Activated naive CD4-positive, alpha-beta T cell (primary cell): ENCODE data around the gene ZNF691.
"Not testable (repeated sequence)": the region's sequence is repeated elsewhere in the genome, so short reads cannot be mapped to it uniquely, and the experiment has no call there.

Experiments used
- DNase-seq, 4 experiments: peaks; one replicate each; lab custom pipeline; 2025; lab: John Stamatoyannopoulos, UW

Gene ZNF691, protein sequence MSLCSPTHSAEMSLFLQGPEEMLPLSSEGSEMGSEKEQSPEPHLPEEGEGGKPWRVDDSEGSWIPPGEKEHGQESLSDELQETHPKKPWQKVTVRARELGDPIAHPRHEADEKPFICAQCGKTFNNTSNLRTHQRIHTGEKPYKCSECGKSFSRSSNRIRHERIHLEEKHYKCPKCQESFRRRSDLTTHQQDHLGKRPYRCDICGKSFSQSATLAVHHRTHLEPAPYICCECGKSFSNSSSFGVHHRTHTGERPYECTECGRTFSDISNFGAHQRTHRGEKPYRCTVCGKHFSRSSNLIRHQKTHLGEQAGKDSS

GRCh38 chr1:42846257-42847110 lies at the start of gene ZNF691:
Gene ZNF691 (plus strand): TSS chr1:42846613. CDS start chr1:42849659, 3,046 bp downstream.
- peak; percentile 25 to 76 (median 62) for DNase-seq

DNA sequence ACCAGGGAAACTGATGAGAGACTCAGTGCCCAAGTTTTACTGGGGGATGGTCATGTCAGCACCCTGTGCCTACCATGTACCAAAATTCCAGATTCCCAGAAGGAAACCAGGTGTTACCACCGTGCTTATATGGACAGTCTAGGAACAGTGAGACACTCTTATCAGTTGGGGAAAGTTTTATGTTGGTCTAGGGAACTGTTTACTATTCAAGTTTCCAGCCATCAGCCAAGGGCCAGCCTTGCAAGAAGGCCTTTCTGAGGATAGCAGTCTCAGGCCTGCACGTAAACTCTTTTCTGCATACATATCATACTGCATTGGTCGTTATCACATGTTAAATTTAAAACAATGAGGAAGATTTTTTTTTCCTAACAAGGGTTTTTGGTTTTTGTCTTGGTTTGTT lies 49.0 kb upstream of the ZNF691 start:
- no peak for DNase-seq

DNA sequence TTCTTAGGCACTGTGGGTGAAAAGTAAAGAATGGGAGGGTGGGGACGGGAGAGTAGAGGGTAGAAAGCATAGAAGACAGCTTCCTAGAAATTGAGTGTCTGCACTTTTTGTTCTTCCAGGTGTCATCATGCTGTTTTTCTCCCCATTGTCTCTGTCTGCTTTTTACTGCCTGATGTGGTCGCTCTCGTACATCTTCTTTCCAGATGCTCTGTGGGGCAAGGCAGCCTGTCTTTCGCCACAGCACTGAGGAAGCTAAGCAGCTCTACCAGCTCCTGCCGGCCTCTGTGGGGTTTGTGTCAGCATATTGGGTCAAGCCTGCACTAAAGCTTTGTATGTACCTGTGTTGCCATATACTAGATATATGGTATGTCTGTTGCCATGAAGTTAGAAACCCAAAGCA lies 48.4 kb upstream of the ZNF691 start:
- DNase-seq = no peak

DNA sequence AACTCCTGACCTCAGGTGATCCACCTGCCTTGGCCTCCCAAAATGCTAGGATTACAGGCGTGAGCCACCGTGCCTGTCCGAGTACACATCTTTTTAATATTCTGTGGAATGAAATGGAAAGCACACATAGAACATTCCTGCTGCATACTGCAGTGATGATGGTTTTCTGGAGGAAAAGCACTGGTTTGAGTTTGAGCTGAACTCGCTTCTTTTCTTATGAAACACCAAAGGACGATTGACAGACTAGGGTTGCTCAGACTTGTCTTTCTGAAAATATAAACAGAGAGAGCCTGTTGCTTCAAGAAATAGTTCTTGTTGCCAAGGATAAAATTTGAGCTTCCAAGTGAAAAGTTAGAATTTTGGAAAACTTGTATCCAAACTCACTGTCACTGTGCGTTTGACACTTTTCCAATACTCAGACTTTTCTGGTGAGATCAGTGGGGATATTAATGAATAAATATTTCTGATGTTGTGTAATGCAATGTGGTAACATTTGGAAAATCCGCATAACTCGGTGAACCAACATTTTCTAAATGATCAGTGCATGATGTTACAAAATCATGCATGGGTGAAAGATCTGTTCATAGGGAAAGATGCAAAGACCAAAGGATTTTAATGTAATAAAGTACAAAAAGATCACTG lies 44.5 kb upstream of the ZNF691 start:
- no peak for DNase-seq

GRCh38 chr1:42806171-42806570 lies 40.2 kb upstream of the ZNF691 start:
- DNase-seq = no peak

DNA sequence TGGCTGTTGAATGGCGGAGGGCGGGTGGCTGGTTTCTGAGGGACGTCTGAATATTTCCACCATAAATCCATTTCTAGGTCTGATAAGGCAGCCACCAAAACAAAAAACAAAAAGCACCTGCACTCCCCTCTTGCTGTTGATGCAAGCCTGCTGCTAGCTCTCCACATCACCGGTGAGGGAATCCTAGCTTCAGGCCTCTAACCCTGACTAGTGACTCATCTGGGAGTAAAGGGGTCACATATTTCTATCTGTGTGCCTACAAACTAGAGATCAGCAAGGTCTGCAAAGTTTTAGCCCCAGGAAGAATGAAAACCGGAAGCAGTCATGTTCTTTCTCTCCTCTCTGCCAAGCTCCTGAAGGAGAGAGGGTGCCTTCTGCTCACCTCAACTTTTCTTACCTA lies 39.8 kb upstream of the ZNF691 start:
- DNase-seq = no peak

DNA sequence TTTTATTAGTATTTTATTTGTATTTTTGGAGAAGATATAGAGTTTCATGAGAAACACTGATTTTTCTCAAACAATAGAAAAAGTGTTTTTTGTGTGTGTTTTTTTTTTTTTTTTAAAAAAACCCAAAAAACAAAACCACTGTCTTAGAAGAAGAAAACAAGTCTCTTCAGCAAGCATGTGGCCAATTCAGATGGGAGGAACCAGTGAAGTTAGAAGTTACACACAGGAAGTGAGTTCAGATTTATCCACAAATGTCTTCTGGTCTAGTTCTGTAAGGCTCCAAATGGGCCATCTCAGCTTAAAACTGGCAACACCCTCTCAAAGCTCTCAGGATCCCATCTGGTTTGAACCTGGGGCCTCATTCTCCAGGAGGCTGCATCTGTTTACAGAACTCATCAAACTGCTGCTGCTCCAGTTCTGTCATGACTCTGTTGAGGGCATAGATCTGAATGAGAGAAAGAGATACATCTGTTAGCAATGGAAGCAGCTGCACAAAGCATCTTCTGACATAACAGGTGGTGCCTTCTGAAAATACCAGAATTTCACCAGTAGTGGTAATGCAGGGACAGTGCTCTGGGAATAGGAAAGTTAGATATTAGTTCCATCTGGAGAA lies 39.3 kb upstream of the ZNF691 start:
- DNase-seq = no peak

- DNase-seq = not testable (repeated sequence)
Observed at GRCh38 chr1:42814815-42815214, 31.6 kb upstream of the ZNF691 start.

GRCh38 chr1:42815941-42816584 lies 30.4 kb upstream of the ZNF691 start:
- DNase-seq = no peak

- peak; percentile 83 to 95 (median 89) for DNase-seq
Observed at GRCh38 chr1:42816585-42817439, 29.6 kb upstream of the ZNF691 start, which contains the start of the genes ERMAP and SVBP. Gene ERMAP (plus strand): TSS chr1:42817122. CDS start chr1:42830449, 13,327 bp downstream. Gene SVBP (minus strand): TSS chr1:42817397. CDS start chr1:42816544, 853 bp downstream.

- DNase-seq = no peak
Observed at GRCh38 chr1:42817440-42817767, 29.0 kb upstream of the ZNF691 start.

DNA sequence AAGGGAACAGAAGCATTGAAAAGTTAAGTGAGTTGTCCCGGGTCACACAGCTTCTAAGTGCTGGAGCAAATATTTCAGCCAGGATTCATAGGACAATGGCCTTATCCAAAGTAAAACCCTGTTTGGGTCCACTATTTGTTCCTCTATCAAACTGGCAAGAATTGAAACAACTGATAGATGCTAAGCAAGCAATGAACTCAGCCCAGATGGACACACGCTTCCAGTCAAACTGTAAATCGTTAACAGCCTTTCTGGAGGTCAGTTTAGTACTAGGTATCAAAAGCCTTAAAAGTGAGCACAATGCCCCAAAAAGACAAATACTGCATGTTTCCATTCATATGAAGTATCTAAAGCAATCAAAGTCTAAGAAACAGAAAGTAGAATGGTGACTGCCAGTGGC lies 28.4 kb upstream of the ZNF691 start:
- no peak for DNase-seq

DNA sequence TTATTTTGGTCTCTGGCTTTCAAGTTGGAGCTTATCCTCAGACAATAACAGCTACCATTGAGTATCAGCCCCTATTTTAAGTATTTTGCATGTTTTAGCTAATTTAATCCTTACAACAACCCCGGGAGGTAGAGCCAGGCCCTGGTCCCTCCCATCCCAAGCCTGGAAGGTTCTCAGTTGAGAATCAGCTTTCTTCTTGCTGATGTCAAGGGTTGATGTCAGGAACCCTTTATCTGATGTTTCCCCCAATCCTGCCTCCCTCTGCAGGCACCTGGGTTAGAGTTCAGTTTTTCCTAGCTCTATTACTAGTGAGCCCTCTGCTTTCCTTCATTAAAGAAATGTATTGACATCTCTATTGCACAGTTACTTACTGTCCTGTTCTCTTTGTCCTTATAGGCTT lies 25.6 kb upstream of the ZNF691 start:
- DNase-seq = no peak

DNA sequence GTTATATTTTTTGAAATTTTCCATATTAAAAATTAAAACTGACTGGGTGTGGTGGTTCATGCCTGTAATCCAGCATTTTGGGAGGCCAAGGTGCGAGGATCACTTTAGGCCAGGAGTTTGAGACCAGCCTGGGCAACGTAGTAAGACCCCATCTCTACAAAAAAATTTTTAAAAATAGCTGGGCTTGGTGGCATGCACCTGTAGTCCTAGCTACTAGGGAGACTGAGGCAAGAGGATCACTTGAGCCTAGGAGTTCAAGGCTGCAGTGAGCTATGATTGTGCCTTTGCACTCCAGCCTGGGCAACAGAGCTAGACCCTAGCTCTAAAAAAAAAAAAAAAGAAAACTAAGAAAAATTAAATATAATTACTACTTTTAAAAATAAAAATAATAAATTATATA lies 24.7 kb upstream of the ZNF691 start:
- no peak for DNase-seq

DNA sequence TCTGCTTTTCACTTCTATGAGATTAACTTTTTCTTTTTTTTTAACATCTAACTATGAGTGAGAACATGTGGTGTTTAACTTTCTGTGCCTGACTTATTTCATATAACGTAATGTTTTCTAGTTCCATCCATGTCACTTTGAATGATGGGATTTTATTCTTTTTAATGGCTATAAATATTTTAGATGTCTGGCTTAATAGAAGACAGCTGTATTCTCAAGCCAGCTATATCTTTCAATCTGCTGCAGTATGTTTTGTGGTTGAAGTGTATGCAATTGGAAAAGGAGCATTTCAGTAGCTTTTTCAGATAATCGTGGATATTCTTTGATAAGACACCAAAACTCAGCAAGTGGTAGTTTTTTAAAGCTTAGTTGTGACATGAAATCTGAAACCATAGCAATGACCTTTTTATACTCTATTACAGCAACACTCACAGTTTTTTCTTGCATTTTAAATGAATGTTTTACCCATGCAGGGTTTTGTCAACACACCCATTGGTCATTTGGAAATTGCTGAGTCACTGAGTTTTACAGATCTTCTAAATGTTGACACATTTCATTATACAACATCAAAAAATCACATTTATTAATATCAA lies 23.5 kb upstream of the ZNF691 start:
- no peak for DNase-seq

- no peak for DNase-seq
Observed at GRCh38 chr1:42824481-42825035, 21.9 kb upstream of the ZNF691 start.

- no peak for DNase-seq
Observed at GRCh38 chr1:42825036-42825851, 21.2 kb upstream of the ZNF691 start.

DNA sequence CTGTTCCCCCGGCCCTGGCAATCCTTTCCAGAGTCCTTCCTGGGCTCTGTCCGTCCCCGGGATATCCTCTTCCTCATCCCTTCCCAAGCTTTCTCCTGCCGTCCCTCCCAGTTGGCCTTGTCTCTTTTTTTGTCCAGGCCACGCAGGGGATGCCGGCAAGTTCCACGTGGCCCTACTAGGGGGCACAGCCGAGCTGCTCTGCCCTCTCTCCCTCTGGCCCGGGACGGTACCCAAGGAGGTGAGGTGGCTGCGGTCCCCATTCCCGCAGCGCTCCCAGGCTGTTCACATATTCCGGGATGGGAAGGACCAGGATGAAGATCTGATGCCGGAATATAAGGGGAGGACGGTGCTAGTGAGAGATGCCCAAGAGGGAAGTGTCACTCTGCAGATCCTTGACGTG lies 15.8 kb upstream of the ZNF691 start:
- DNase-seq = no peak

- no peak for DNase-seq
Observed at GRCh38 chr1:42831273-42831672, 15.1 kb upstream of the ZNF691 start.
